ENCODE results near the gene MEGF10.
"Not testable (repeated sequence)": the region's sequence is repeated elsewhere in the genome, so short reads cannot be mapped to it uniquely, and the experiment has no call there.

- TF ChIP-seq POLR2A, CTCF, EP300 (IDR thresholded peaks at IDR 0.05): not testable (repeated sequence)
Observed at GRCh38 chr5:127296894-127297293, 6.3 kb downstream of the MEGF10 start.
